T-helper 2 cell treated with Interferon-gamma antibody and Interleukin-4, amounts not matched to agents 100 ng/mL and 5 ng/mL, for 36 hours (primary cell): ENCODE data around the gene KANTR. TPM values are rescaled to one million over a fixed set of nuclear protein-coding genes. Genes with fewer than 3 reads are reported as not detected.
"Not testable (repeated sequence)": the region's sequence is repeated elsewhere in the genome, so short reads cannot be mapped to it uniquely, and the experiment has no call there.

Experiments used
- intact Hi-C: fragments of 100-400 bp; cut with micrococcal nuclease; formaldehyde crosslinking; loops from one replicate; pipeline ENCODE4 v1.15.1; 2023
- total RNA-seq: library from RNA; stranded (reverse); gene quantifications from 2 replicates; pipeline ENCODE4 v1.2.3, GENCODE V29; 2022

The KANTR gene
- total RNA-seq, 1 donor from 2014 or later: 8.2 TPM

- intact Hi-C loops: no loop called here
Measured at GRCh38 chrX:53116101-53116500, 22.2 kb downstream of the KANTR start.

GRCh38 chrX:53122013-53122412 is 28.1 kb downstream of the KANTR start:
- intact Hi-C loops: no loop called here

- intact Hi-C loops: no loop called here
Measured at GRCh38 chrX:53125506-53125905, 31.6 kb downstream of the KANTR start.

GRCh38 chrX:53126377-53126776 is 32.4 kb downstream of the KANTR start:
- intact Hi-C loops: no loop called here

DNA sequence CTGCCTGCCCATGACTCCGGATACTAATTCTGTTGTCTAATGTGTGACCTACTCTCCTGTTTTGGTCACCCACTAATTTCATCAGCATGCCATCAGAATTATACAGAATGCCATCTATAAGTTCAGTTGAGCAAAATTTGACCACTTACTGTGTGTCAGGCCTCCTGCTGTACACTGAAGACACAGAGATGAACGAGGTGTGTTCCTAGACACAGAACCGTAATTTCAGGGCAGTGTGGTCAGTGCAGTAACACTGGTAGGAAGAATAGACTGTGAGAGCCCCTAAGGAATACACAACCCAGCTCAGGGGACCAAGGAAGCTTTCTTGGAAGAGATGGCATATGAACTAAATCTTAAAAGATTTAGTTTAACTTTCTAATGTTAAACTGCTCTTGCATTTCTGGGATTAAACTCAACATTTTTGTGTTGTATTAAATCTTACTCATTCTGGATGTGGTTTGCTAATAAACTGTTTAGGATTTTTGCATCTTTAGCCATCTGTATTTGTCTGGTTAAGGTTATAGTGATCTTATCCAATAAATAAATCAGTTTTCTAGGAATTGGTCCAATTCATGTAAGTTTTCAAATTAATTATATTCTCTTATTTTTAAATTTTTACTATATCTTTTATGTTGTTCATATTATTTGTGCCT is 34.3 kb downstream of the KANTR start:
- intact Hi-C loops: no loop called here

DNA sequence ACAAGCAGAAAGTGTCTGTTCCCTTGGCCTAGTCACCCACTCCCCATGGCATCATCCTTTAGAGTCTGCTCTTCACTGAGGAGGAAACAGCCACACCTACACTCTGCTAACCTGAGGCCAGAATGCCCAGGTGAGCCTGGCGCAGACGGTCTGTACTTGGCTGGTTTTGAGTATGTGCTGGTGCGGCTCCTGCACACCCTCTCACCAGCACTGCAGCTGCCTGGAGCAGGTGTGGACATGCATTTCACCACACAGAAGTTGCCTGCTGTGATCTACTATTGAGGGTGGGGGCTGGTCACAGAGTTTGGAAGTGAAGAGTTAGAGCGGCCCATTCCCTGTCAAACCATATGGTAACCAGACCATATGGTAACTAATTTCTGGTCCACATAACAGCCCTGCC is 39.5 kb downstream of the KANTR start:
- intact Hi-C loops: no loop called here

DNA sequence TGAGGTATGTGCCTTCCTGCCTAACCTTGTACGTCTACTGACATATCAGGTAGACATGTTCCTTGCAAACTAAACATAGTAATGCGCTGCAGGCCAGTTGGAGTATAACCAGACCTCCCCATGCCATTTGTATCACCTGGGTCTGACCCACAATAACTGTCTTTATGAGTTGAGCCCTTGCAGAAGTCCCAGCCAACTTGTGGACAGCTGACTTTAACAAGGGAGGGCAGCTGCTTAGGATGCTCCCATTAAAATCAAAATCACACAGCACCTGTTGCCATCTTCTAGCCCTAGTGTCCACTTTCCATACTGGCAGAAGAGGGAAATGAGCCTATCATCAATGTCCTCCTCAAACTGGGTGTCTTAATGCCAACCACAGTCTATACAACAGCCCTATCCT is 41.6 kb downstream of the KANTR start:
- intact Hi-C loops: no loop called here

DNA sequence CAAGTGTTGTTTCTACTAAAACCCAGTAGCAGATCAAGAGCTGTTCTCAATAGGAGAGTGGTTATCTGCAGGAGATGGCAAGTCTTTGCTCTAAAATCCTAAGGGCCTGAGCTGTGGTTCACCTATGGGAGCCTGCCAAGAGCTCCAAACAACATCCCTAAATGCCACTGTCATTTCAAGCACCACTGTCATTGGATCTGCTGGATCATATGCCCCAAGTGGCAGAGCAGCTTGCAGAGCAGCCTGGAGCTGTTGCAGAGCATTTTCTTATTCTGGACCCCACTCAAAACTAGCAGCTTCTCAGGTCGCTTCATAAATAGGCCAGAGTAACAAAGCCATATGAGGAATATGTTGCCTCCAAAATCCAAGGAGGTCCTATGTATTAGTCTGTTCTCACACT is 59.6 kb downstream of the KANTR start:
- intact Hi-C loops: no loop called here

DNA sequence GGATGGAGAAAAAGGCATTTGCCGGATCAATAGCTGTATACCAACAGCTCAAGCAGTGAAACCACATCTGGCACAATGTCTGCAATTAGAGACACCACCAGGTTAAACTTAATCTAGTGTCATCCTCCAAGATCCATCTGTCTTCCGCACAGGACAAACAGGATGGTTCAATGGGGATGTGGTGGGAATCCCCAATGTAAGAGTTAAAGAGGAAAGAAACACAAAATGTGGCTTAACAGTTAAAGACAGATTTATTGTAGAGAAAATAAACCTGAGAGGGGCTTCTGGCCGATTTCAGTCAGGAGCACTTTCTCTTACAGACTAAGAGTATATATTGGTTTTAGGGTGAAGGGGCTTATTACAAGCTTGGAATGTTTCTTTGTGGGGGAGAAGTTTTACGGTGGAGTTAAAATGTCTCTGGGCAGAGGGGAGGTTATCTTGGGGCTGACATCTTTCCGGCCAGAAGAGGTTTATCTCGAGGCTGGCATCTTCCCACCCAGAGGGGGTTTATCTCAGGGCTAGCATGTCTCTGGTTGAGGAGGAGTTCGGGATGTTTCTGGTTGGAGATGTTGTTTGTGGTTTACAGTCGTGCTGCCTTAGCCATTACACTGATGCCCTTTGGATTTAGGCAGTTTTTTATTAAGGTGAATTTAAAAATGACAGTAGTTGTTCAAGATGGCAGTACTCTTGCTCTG is 61.7 kb downstream of the KANTR start:
- intact Hi-C loops: no loop called here

DNA sequence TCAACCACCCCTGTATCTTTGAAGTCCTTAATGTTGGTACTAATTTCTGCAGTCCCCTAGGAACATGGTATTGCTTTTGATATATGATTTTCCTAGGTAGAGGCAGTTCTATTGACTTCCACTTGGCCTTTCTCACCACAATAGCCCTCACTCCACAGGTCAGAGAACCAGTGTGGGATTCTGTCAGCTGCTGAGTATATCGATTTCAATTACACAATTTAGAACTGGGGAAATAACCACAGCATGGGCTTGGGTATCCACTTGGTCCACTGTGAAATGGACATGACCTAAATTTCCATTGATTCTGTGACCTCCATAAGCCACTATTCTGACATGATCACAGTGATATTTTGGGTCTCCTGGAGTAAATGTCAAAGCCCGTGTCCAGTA is 62.3 kb downstream of the KANTR start:
- intact Hi-C loops: no loop called here

DNA sequence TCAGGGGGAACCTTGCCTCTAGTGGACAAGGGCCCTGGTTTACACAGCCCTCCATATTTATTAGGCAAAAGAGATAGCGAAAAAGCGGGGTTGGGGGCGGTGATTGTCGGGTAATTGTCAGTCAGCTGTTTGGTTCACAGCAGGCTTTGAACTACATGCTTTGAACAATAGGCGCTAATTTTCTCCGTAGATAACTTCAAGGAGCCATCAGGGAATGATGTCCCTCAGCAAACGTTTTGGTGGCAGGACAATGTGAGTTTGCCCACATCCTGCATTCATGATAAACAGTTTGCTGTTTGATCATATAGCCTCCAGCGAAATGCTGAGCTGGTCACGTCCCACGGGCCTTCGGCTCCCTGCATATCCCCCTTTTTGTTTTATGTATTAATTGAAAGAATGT is 65.2 kb downstream of the KANTR start:
- intact Hi-C loops: no loop called here

GRCh38 chrX:53160297-53160983 is 66.5 kb downstream of the KANTR start:
- intact Hi-C loops: no loop called here

- intact Hi-C loops: no loop called here
Measured at GRCh38 chrX:53163436-53163835, 69.5 kb downstream of the KANTR start.

GRCh38 chrX:53164566-53164965 is 70.6 kb downstream of the KANTR start:
- intact Hi-C loops: not testable (repeated sequence)

DNA sequence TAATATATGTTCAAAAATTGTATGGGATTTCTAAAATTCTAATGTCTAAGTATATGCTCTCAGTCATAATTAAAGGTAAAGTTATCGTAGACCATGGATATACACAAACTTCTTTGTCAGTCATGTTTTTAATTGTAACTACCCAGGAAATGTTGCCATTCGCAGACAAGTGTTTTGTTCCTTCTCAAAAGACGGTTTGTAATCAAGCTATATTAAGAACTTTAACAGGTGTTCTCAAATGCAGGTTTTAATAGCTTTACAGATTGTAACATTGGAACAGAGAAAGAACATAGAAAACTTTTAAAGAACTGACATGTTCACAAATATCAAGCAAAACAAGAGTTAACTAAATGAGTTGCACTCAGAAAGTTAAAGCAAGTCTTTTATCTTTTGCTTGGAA is 72.2 kb downstream of the KANTR start:
- intact Hi-C loops: no loop called here

DNA sequence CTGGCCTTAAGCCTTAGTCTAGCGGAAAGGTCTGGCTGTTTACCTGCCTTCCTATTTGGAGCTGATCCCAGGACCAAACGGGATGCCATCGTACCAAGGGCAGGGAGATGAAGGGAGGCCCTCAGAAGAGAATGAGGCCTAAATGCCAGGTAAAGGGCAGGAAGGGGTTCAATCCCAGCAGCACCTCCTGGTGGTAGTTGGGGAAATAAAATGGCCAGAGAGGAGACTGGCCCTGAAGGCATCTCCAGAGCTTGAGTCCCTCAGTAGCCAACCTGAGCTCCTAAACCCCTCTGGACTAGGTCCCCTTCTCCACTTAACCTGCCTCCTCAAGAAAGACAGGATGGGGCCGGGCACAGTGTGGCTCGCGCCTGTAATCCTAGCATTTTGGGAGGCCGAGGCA is 77.4 kb downstream of the KANTR start:
- intact Hi-C loops: no loop called here

Other genes with a start within 250 kb of the KANTR start
- not detected in 2 replicates for gene XAGE3, start 226.1 kb upstream of the KANTR start, total RNA-seq
- 14.4 and 17.2 TPM in 2 replicates for gene FAM156B, start 196.8 kb upstream of the KANTR start, total RNA-seq
- gene FAM156A, start 135.6 kb upstream of the KANTR start, total RNA-seq: 18.2 and 19.6 TPM in 2 replicates
- gene GPR173, start 45.4 kb upstream of the KANTR start, total RNA-seq: not detected in 2 replicates
- 17.0 and 18.9 TPM in 2 replicates for gene TSPYL2, start 11.8 kb upstream of the KANTR start, total RNA-seq
- gene KDM5C, start 131.1 kb downstream of the KANTR start, total RNA-seq: 75.4 and 92.8 TPM in 2 replicates
- 0.20 and 0.55 TPM in 2 replicates for gene IQSEC2, start 187.4 kb downstream of the KANTR start, total RNA-seq